Superior temporal gyrus (tissue), 1 donor: ENCODE measurements around the gene OPA3.

Experiments used
- DNase-seq: peaks from one replicate; pipeline ENCODE4 v3.0.0-alpha.2; 2016; ENCODE audit errors: extremely low spot score

The OPA3 gene

DNA sequence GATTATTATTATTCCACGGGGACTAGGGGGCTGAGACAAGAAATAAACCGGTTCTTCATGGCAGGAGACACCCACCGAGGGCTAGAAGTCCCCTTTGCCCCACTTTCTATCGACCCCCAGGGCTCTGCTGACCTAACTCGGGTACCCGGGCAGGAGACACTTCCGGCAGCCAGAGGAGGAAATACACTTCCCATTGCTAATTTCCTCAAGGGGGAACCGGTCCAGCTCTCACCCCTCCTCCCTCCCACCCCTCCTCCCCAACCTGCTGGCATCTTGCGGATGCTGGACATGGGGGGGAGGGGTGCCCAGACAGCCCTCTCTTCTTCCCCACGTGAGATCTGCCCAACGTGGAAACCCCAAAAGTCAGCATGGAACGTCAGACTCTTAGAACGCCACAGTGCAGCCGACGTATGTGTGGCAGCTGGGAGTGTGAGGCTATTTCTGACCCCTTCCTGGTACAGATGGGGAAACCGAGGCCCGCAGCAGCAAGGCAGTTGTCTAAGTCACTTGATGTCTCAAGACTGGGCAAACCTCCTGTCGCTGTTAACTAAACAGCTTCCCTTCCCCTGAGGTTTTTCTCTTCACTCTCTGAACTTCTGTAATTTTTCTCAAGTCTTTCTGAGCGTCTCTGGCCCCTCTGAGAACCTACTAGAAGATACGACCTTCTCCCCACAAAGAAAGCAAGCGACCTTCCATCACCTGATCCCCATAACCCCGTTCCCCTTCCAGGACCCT lies 13.8 kb upstream of the OPA3 start:
- DNase-seq = no peak

DNA sequence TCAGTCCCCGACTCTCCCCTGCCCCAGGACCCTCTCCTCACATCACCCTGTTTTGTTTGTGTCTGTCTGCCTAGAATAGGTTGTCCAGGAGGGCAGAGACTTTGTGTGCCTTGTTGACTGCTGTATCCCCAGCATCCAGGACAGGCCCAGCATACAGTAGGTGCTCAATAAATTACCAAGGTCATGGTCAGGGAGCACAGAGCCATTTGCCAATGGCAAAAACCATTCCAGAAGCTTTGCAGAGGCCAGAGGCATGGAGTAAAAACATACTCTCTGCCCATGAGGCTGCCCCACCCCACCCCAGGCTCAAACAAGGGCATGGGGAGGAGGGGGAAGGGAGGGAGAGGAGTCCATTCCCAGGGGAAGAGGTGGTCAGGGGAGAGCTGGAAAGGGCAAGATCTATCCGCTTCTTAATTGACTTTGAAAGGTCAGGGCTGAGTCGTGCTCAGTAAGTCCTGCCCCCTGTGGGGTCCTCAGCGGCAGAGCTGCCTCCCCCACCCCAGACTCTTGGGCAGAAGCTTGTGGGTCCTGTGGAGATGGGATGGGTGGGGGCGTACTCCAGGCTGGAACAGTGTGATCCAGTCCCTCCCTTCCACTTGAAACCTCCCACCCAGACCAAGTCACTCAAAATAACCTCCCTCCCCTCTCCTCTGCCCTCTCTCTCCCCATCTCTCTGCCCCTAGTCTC lies 13.0 kb upstream of the OPA3 start:
- no peak for DNase-seq

DNA sequence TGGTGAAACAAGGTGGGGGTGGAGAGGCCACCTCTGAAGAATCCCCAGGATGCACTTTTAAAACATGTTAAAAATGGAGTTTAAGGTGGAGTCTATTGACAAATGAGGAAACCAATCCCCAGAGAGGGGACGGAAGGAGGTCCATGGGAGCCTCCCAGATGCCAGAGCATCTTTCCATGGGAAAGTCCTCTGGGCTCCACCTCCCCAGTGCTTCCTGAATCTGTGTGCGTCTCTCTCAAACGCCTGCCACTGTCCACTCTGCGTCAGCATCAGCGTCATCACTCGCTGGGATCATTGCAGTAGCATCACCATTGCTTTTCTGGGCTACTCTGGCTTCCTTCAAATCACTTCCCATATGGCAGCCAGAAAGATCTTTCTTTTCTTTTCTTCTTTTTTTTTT lies 11.2 kb upstream of the OPA3 start:
- no peak for DNase-seq

DNA sequence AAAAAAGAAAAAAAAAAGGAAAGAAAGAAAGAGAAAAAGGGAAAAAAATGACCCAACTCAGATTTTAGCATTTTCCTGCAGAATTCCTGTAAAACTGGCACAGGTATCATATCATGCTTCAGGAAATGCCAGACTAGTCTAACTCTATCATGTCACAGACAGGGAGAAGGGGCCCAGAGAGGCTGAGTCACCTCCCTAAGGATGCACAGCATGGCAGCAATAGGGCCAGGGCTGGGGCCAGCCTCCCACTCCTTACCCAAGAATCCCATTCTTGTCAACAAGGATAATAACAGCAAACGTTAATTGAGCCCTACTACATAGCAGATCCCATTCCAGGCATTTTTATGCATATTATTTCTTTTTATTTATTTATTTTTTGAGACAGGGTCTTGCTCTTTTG lies 8.9 kb upstream of the OPA3 start:
- no peak for DNase-seq

DNA sequence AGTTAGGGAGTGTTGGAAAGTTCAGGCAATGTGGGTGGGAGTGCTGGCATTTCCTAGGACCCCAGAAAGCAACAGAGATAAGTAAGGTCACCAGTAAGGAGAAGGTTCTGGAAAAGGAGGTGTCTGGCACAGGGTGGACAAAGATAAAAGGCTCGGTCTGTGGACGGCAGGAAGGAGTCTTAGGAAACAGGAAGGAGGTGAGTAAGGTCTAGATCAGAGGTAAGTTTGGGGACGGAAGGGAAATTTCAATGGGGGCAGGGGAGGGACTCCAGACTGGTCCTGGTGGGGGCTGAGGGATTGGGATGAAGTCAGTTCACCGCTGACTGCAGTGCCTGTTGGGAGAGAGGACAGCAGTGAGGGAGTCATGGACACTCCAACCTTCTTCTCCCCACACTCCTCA lies 7.8 kb upstream of the OPA3 start:
- no peak for DNase-seq

DNA sequence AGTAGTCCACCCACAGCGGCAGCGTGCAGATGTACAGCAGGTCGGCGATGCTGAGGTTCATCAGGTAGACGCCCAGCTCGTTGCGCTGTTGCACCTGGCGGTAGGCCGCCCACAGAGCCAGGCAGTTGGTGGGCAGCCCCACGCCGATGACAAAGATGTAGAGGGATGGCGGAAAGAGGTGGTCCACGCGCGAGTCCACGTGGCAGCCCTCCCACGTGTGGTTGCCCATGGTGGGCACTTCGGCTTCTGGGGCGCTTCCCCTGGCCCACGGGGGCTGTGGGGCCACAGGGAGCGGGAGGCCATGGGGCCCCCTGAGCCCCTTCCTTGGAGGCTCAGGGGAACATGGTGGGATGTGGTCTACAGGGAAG lies 7.0 kb upstream of the OPA3 start:
- no peak for DNase-seq

DNA sequence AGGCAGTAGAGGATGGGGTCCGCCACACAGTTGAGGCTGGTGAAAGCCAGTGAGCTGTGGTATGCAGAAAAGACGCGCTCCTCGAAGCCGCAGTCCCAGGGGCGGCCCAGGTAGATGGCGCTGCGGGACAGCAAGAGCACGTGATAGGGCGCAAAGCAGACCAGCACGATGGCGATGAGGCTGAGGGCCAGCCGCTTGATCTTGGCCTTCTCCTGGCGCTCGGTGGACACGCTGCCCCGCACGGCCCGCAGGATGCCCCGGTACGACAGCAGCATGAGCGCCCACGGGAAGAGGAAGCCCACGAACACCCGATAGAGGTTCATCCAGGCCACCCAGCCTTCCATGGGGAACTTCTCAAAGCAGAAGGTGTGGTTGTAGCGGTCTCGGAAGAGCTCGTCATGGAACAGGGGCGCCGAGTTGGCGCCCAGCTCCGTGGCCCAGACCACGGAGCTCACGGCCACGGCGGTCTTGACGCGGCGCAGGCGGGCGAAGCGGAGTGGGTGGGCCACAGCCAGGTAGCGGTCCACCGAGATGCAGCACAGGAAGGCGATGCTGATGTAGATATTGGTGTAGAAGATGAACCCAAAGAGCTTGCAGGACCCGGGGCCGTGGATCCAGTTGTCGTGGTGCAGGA lies 6.5 kb upstream of the OPA3 start:
- no peak for DNase-seq

DNA sequence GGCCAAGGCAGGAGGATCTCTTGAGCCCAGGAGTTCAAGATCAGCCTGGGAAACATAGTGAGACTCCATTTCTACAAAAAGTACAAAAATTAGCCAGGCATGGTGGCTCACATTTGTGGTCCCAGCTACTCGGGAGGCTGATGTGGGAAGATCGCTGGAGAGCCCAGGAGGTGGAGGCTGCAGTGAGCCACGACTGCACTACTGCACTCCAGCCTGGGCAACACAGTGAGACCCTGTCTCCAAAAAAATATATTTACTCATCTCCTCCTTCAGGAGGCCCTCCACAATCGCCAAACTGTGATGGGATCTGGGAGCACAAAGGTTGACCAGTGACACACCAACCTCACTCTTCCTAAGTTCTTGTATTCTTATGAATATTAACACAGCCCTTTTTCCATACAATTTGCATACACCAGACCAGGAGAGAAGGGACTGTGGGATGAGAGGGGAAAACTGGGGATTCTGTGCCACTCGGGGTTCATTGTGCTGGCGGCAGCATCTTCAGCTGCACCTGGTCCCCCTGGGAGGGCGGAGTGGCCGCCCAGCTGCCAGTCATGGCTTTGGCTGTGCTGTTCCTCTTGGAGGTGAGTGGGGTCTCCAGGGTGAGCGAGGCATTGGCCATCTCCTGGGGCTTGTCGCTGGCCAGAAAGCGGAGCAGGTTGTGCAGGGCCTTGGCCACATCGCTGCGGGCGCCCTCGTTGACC lies 5.8 kb upstream of the OPA3 start:
- no peak for DNase-seq

DNA sequence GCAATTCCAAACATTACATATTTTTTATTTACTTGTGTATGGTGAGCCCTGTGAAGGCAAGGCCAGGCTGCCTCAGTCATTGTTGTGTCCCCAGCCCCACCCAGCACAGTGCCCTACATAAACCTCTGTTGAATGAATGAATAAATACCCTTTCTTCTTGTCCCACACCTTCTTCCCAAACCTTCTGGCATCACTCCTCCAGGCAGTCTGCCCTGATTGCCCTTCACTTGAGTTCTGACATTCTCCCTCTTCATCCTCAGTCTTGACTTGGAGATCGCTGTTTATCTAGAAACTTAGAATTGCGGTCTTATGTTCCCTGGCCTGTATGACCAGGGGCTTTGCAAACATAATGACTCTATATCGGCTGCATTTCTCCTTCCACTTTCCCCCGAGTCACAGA lies 5.2 kb upstream of the OPA3 start:
- no peak for DNase-seq

DNA sequence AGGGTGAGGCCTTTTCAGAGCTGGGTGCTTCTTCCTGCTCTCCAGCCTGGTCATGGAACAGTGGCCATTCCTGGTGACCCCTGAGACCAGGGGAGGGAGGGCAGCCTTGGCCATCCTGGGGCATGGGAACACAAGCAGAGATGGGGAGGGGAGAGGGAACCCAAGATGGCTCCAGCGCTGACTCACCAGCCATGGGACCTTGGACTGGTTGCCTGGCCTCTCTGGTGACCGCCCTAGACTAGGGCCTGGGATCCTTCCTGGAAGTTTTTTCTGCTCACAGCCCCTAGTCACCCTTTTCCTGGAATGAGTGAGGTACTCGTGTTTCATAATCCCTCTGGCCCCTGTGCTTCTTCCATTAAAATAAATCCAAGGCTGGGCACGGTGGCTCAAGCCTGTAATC lies 3.3 kb upstream of the OPA3 start:
- no peak for DNase-seq

DNA sequence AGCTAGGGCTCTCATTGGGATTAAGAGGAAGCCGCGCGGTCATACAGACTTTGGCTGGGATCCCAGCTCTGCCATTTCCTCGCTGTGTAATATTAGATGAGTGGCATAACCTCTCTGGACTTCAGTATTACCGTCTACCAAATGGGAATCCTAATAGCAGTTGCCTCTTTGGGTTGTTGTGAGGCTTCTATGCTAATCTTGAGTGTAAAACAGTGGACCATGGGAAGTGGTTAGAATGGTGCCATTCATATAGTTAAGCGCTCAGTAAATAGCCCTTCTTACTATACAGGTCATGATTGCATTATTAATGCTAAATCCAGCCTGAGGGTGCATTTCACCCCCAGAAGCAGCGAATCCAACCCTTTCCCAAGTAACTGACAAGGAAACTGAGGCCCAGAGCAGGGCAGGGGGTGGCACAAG lies 566 bp upstream of the OPA3 start:
- no peak for DNase-seq

DNA sequence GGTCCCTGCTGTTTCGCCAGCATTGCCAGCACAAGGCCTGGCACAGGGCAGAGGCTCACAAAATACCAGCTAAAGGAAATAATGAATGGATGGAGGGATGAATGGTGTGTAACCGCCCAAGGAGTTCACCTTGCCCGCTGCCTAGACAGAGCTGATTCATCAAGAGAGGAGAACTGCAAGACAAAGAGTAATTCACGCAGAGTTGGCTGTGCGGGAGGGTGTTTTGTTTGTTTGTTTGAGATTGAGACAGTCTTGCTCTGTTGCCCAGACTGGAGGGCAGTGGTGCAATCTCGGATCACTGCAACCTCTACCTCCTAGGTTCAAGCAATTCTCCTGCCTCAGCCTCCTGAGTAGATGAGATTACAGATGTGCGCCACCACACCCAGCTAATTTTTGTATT lies 3.0 kb downstream of the OPA3 start:
- DNase-seq = no peak

DNA sequence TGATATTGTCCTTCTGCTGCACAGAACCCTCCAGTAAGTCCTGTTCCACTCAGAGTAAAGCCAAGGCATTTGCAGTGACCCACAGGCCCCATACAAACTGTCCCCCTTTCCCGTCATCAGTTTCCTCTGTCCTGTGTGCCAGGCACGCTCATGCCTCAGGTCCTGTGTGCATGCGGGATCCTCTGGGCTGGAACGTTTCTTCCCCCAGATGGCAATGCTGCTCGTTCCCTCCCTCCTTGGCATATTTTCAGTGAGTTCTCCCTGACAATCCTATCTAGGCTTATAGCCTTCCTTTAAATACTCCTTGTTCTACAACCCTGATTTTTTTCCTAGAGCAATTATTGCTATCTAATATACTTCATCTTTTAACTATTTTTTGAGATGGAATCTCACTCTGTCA lies 5.7 kb downstream of the OPA3 start:
- DNase-seq = no peak

DNA sequence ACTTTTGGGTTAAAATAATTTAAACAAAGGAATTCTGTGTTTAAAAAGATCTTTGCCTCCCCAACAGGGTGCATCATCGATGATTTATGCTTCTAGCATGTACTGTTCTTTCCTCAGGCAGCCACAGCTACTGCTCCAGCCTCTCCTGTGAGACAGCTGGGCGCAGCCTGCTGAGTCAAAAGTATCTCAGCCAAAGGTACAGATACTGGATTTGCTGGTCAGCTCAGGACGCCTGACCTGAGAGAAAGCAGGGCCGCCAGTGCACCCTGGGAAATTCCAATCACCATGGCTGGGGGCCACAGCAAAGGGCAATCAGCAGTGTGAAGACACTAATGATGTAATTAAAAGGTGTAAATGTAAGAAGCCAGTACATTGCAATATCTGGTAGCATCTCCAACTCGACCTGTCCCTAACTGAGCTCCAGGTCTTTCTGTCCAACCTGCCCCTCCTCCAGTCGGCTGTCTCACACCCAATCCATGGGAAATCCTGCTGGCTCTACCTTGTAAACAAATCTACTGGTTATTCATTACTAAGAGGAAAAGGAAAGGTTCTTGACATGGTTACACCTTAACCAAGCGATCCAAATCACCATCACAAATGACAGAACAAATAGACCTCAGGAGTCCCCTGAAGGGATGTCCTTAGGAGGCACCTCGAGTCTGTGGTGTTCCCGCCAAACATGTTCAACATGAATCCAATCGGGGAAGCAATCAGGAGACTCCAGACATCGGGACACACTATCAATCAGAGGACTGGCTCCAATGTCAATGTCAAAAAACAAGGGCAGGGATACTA lies 7.3 kb downstream of the OPA3 start:
- no peak for DNase-seq

DNA sequence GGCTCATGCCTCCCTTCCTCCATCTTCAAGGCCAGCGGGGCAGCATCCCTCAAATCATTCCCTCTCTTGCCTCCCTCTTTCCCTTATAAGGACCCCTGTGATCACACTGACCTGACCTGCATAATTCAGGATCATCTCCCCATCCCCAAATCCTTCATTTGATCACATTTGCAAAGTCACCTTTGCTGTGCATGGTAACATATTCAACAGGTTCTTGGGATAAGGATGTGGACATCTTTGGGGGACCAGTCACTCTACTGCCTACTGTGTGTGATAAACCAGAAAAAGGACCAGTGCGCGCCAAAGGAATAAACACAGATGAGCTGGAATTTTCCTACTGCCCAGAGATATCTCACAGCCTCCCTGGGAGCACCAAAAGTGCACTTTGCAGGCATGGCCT lies 7.9 kb downstream of the OPA3 start:
- no peak for DNase-seq

DNA sequence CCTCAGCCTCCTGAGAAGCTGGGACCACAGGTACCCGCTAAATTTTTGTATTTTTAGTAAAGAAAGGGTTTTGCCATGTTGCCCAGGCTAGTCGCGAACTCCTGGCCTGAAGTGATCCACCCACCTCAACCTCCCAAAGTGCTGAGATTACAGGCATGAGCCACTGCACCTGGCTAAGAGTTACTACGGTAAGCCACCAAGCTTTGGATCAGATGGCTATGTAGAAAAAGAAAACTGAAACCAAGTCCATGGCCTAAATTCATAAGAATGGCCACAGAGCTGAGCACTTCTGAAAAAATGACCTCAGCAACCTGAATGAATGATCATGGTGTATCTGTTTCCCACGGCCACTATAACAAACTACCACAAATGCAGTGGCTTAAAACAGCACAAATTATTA lies 9.4 kb downstream of the OPA3 start:
- DNase-seq = no peak

DNA sequence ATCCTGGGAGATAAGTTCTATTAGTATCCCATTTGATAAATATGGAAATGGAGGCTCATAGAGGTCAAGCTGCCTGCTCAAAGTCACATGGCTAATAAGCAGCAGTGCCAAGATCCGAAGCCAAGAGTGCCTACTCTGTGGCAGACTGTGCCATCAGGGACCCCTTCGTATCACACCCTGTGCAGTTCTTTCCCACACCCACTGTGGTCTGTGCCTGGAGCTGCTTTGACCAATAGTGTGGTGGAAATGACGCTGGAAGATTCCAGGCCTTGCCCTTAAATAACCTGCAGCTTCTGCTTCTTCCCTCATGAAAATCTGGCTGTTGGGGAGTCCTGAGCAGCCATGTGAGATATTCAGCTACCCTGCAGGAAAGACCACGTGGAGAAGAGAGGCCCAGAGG lies 10.1 kb downstream of the OPA3 start:
- no peak for DNase-seq

DNA sequence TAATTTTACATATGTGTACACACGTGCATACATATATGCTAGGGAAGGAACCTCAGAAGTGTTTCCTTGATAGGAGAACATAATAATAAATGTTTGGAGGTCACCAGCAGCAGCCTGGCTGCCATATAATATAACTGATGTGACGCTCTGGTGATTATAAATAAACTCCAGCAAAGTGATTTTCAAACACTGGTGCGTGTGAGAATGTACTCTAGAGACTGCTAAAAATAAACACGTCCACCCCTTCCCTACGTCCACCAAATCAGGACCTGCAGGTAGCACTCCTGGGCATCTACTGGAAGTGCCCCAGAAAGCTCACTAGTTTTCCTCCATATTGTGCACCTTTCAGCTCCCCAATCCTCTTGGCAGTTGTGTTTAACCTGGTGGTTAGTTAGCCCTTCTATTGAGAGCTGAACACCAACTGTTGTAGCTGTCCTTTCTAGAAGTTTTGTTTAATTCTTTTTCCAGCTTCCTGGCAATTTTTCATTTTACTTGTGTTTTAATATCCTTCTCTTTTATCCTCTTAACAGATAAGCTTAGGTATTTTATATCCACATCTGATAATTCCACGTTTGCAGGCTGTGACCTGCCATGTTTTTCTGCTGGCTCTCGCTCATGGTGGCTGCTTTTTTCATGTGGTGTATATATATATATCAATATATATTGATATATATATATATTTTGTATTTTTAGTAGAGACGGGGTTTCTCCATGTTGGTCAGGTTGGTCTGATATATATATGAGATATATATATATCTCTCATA lies 13.0 kb downstream of the OPA3 start:
- DNase-seq = no peak

DNA sequence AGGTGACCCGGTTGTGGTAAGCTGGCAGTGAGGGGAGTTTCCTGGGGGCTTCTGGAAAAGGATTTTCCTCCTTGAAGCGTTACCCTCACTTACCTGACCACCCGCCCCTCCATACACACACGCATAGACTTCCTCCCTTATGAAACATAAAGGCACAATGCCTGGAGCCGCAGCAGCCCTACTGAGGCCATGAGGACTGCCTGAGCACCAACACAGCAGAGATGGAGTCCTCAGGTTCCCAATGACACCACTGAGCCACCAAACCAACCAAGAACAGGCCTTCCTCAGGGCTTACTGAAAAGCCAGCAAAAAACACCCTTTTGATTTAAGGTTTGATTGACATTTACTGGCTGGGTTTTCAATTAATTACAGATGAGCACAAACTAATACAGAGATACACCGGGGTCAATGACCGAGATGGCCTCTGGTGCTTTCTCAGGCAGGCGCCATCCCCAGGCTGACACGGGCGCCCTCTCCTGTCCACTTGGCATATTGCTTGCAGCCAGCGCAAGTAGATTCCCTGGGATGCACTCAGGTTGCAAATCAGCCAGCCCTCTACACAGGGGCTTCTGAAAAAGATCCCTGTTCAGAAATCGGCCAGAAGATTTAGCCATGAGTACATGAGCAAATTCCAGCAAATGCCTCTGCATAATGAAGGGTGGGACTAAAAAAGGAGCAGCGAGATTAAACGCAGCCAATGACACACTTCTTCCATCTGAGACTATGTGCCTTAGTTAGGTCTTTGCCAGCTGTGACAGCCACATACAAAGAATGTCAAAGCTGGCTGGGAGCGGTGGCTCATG lies 14.8 kb downstream of the OPA3 start:
- DNase-seq = peak; percentile 34

DNA sequence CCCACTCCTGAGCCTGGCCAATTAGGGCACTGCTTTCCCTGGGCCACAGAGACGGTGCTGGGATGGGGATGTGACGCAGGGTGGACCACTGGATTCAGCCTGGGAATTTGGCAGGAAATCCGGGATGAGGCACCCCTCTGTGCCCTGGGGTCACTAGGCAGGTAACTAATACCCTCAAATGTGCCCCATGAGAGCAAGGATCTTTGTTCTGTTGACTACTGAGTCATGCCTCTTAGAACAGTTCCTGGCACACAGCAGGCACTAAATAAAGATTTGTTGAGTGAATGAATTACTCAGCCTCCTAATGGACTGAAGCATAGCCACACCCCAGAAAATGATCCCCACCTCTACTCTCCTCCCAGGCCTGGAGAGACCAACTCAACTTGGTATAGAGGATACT lies 15.9 kb downstream of the OPA3 start:
- no peak for DNase-seq
